Aorta (tissue), 5 donors: ENCODE data around the gene KPNB1. TPM values are rescaled to one million over a fixed set of nuclear protein-coding genes. Genes with fewer than 3 reads are reported as not detected.

Source experiments
- ATAC-seq: fragments of 200-7000 bp; cut with Tn5 transposase; one replicate; pipeline ENCODE4 v1.9.1; 2022; ENCODE audit warnings: moderate library complexity; ENCODE audit not compliant: low FRiP score
- DNase-seq, 2 donors: peaks; one replicate each; pipeline ENCODE4 v3.0.0-alpha.2; 2020
- H3K27ac ChIP-seq, 2 donors: one replicate each; pipeline ENCODE4 v1.5.1; 2013; ENCODE audit warnings: low read length in 2 of 2, mild to moderate bottlenecking in 2 of 2, moderate library complexity in 2 of 2, control low read depth in 1 of 2, inconsistent platforms in 1 of 2, low read depth in 1 of 2
- H3K27me3 ChIP-seq, 2 donors: one replicate each; pipeline ENCODE4 v1.6.1; 2013; ENCODE audit warnings: control low read depth in 1 of 2, low read length in 1 of 2, mild to moderate bottlenecking in 1 of 2, moderate library complexity in 1 of 2; ENCODE audit not compliant: insufficient read depth in 2 of 2, control insufficient read depth in 1 of 2
- H3K36me3 ChIP-seq, 2 donors: one replicate each; pipeline ENCODE4 v1.6.1; 2013; ENCODE audit warnings: control low read depth in 1 of 2, low read length in 1 of 2, mild to moderate bottlenecking in 1 of 2; ENCODE audit not compliant: insufficient read depth in 2 of 2, control insufficient read depth in 1 of 2
- H3K4me1 ChIP-seq, 2 donors: one replicate each; pipeline ENCODE4 v1.6.1; 2013; ENCODE audit warnings: low read length in 2 of 2, control low read depth in 1 of 2, mild to moderate bottlenecking in 1 of 2, moderate library complexity in 1 of 2; ENCODE audit not compliant: insufficient read depth in 2 of 2, control insufficient read depth in 1 of 2
- H3K4me3 ChIP-seq, 2 donors: one replicate each; pipeline ENCODE4 v1.5.1; 2013; ENCODE audit warnings: low read length in 2 of 2, control low read depth in 1 of 2, mild to moderate bottlenecking in 1 of 2
- H3K9me3 ChIP-seq: one replicate; pipeline ENCODE4 v1.6.1; 2013; ENCODE audit warnings: mild to moderate bottlenecking, low read length; ENCODE audit not compliant: control insufficient read depth
- WGBS, 2 donors: extraction: QIAGEN DNeasy Blood & Tissue Kit; methylation state at CpG; one replicate each; pipeline ENCODE4 v1.1.7; 2013; 5-methylcytosine and 5-hydroxymethylcytosine counted together
- intact Hi-C, 2 donors: fragments of 100-400 bp; cut with DNase I; formaldehyde crosslinking; loops; one replicate each; pipeline versions ENCODE4 v1.14.2 to v1.15.0; 2022
- polyA plus RNA-seq, 2 donors: library from polyadenylated mRNA; stranded (reverse); fragments of 200-250 nt; gene quantifications; one replicate each; pipeline ENCODE4 v1.2.3, GENCODE V29; 2013
- total RNA-seq, 2 donors: library from RNA; stranded (reverse); fragmentation: NEBNext Ultra II Directional; extraction: Animal tissue kit (Norgen Biotek cat#: 25700); gene quantifications; one replicate each; pipeline ENCODE4 v1.2.1, GENCODE V29; 2021
- donor health status: healthy with polysubstance abuse.
- donor health status: Bipolar disorder and iron deficiency.
- donor health status: DM: no; HTN: no; CAD: no.
- donor health status: DM: no; HTN: no; CAD: no.
- donor health status: DM: yes; HTN: yes; CAD: no.

The KPNB1 gene
- total and polyA plus RNA-seq, 4 donors: 39.4 to 202 (median 115) TPM

DNA sequence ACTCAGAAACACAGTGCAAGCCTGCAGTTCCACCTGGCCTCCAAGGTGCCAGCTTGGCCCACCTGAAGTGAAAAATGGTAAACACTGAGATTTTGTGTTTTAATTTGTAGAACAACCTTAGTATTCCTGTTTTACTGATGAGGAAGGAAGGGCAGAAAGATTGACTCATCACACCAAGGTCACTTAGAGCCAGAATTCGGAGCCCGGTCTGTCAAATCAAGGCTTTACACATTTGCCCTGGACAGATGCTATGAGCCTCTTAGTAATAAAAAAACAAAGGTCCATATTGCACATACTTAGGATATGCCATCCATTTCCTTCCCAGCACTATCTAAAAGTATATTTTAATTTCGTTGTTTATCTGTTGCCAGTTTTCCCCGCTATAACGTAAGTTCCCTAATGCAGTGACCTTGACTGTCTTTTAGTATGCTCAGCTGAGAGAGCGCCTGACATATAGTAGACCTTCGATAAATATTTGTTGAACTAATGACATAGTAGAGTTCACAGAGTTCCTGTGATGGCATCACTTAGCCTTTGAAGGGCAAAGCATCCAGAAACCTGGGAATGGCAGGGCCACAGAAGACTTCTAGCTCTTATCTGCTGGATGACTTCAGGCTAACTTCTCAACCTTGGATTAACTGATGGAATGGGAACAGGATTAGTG lies 37.1 kb downstream of the KPNB1 start:
- H3K4me1 ChIP-seq: no peaks in the 10 kb centered on the region
- H3K4me3 ChIP-seq: no peak overlapping the region
- intact Hi-C loops: no loop called here
- no peak overlapping the region for H3K27ac ChIP-seq
- no peaks in the 10 kb centered on the region for H3K9me3 ChIP-seq
- DNase-seq (no peak), ATAC-seq (no peak)
- no peaks in the 10 kb centered on the region for H3K27me3 ChIP-seq
- H3K36me3 ChIP-seq: peaks cover 3 to 4% of the 10 kb centered on the region in 2 donors
- WGBS, 2 donors: 86 to 87% methylated on average over 7 of the region's 7 CpGs

DNA sequence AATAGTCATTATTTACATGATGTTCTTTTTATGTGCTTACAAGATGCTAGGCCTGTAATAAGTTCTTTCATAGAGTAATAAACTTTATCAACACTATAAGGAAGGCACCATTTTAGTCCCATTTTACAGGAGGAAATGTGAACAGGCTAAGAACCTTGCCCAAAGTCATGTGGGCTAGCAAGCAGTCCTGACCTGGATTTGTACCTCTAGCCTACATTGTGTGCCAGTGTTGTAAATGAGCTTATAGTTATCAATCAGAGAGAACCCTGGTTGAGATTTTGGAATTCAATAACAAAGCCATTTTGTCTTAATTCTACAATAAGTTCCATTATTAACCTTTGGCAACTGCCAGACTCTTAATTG lies 37.6 kb downstream of the KPNB1 start:
- H3K27me3 ChIP-seq: no peaks in the 10 kb centered on the region
- H3K4me1 ChIP-seq: no peaks in the 10 kb centered on the region
- intact Hi-C loops: no loop called here
- no peak for ATAC-seq
- peaks cover 0 to 3% of the 10 kb centered on the region in 2 donors for H3K36me3 ChIP-seq
- H3K9me3 ChIP-seq: no peaks in the 10 kb centered on the region
- DNase-seq: no peak
- H3K4me3 ChIP-seq: no peak overlapping the region
- no peak overlapping the region for H3K27ac ChIP-seq

GRCh38 chr17:47687748-47688147 lies 38.0 kb downstream of the KPNB1 start:
- intact Hi-C loops: no loop called here
- H3K9me3 ChIP-seq: no peaks in the 10 kb centered on the region
- no peak overlapping the region for H3K4me3 ChIP-seq
- no peaks in the 10 kb centered on the region for H3K4me1 ChIP-seq
- ATAC-seq (no peak), DNase-seq (no peak)
- no peaks in the 10 kb centered on the region for H3K36me3 ChIP-seq
- H3K27ac ChIP-seq: no peak overlapping the region
- no peaks in the 10 kb centered on the region for H3K27me3 ChIP-seq
- WGBS, 2 donors: 68 to 74% methylated on average over 1 of the region's 1 CpG

DNA sequence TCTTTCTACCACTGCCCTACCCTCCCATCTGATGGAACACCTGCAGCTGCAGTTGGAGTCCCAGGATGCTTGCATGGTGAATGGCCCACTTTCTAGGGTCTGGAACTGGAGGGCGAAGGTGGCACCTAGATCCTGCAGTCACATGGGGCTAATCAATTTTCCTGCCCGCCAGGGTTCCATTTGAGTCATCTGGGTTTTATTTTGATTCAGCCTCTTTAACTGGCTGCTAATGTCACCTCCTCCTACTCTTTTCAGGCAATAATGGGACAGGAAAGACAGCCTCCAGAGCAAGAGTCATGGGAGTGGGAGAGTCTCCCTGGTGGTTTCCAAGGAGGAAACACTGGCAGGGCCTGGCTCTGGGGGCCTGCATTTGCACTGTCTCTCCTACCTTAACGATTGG lies 40.4 kb downstream of the KPNB1 start:
- no peaks in the 10 kb centered on the region for H3K9me3 ChIP-seq
- no peaks in the 10 kb centered on the region for H3K36me3 ChIP-seq
- no peak for DNase-seq
- ATAC-seq: no peak
- no peak overlapping the region for H3K4me3 ChIP-seq
- no peaks in the 10 kb centered on the region for H3K27me3 ChIP-seq
- intact Hi-C loops: loop anchor here (10.0 kb wide), 1 partner anchor 115 kb away; no protein-coding TSS in a partner anchor
- WGBS, 2 donors: 69 to 72% methylated on average over 3 of the region's 3 CpGs
- H3K27ac ChIP-seq: no peak overlapping the region
- H3K4me1 ChIP-seq: no peaks in the 10 kb centered on the region

GRCh38 chr17:47692137-47692894 lies 42.6 kb downstream of the KPNB1 start:
- intact Hi-C loops: loop anchor here (10.0 kb wide), 1 partner anchor 112 kb away; no protein-coding TSS in a partner anchor
- peak in 1 of 2 donors; percentile 23 for DNase-seq
- no peaks in the 10 kb centered on the region for H3K27me3 ChIP-seq

DNA sequence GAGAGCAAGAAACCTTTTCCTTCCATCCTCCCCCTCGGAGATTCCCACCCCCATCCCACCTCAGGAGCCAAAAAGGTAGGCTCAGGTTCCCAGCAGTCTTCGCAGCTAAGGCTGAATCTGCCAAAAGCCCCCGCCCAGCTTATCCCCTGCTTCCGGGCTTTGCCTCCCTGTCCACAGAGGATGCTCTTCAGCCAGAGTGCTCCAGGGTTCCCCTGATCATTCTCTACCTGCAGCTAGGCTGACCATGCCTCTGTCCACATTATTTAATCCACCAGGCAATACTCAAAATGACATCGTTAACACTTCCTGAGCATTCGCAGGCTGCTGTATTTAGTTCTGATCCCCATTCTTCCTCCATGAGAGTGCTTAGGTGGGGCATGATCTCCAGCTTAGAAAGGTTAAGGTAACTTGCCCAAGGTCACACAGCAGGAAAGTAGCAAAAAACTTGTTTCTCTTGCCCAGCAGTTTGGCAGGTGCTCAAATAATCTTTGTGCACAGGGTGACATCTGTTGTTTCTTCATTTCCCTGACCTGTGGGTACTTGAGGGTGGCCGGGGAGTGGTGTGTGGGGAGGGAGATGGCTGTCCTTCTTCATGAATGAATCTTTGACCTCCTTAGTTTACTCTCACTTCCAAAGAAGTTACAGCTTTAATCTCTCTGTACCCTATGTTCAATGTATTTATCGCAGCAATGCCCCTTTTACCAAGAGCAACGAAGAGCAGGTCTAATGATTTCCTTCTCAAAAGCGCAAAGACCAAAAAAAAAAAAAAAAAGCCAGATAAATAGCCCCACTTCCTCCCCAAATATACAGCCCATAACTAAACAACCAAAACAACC lies 43.4 kb downstream of the KPNB1 start:
- no peak overlapping the region for H3K27ac ChIP-seq
- 37 to 38% methylated on average over 10 of the region's 10 CpGs for WGBS, 2 donors
- ATAC-seq (no peak), DNase-seq (peak in 1 of 2 donors; percentile 27)
- intact Hi-C loops: loop anchor here (10.0 kb wide), 1 partner anchor 112 kb away; no protein-coding TSS in a partner anchor
- no peaks in the 10 kb centered on the region for H3K27me3 ChIP-seq
- H3K4me3 ChIP-seq: peak overlapping the region; percentile 94
- no peaks in the 10 kb centered on the region for H3K4me1 ChIP-seq
- H3K36me3 ChIP-seq: no peaks in the 10 kb centered on the region
- no peaks in the 10 kb centered on the region for H3K9me3 ChIP-seq

More at GRCh38 chr17:47692137-47692894, 42.6 kb downstream of the KPNB1 start:
- Histone ChIP-seq H3K4me1 (no peaks in the 10 kb centered on the region), H3K9me3 (no peaks in the 10 kb centered on the region), H3K27ac (no peak overlapping the region), H3K36me3 (no peaks in the 10 kb centered on the region), H3K4me3 (no peak overlapping the region)
- ATAC-seq: no peak
- 57 to 59% methylated on average over 2 of the region's 2 CpGs for WGBS, 2 donors

DNA sequence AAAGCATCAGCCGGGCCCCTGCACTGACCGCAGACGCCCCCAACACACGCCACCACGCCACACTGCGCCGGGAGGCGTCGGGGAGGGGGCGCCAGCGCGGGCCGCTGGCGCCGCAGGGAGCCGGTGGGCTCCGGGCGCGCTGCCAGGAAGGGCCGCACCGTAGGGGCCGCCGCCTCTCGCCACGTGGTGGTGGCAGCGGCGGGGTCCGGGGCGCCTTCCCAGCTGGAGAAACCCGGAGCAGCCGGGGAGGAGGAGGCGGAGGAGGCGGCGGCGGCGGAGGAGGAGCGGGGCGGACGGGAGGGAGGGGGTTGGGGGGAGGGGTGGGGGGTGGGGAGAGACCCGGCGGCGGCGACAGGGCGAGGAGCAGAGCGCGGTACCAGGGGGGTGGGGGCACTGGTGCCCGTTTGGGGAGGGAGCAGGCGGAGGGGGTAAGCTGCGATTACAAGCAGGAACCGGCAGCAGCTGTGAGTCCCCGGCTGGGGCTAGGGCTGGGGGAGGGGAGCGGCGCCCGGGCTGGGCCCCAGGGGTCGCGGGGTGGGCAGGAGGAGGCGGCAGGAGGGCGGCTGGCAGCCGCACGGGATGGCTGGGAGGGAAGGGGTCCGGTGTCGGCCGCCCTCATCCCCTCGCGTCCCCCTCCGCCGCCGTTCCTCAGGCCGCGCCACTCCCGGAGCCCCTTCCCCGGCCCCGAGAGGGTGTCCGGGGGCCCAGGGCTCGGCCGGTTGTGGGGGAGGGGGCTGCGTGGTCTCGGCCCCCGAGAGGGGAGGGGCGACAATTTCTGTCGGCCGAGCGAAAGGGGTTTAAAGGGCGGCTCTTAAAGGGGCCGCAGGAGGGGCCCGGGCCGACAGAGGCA lies 44.2 kb downstream of the KPNB1 start, which contains the start of gene TBKBP1:
Gene TBKBP1 (plus strand): TSS at position 431 of the 850 bp plus-strand sequence. CDS start 1,952 bp downstream, outside the sequence.
- H3K36me3 ChIP-seq: no peaks in the 10 kb centered on the region
- H3K27me3 ChIP-seq: no peaks in the 10 kb centered on the region
- intact Hi-C loops: loop anchor here (10.0 kb wide), 1 partner anchor 111 kb away; no protein-coding TSS in a partner anchor
- WGBS, 2 donors: 0% methylated on average over 60 to 87 of the region's 87 CpGs
- H3K9me3 ChIP-seq: no peaks in the 10 kb centered on the region
- H3K4me1 ChIP-seq: no peaks in the 10 kb centered on the region
- peak within 1 kb of the TSS in 1 of 2 donors; percentile 22 for H3K27ac ChIP-seq
- ATAC-seq (no peak), DNase-seq (peak; percentile 72 to 86)
- H3K4me3 ChIP-seq: peak within 1 kb of the TSS; percentile 94
